H9 (cell line): ENCODE data around the gene GPX5. TPM values are rescaled to one million over a fixed set of nuclear protein-coding genes. Genes with fewer than 3 reads are reported as not detected.

Experiments
- DNase-seq: peaks from one replicate; pipeline ENCODE4 v3.0.0-alpha.2; 2017
- H2AFZ ChIP-seq: one replicate; pipeline ENCODE4 v1.6.1; 2013; ENCODE audit warnings: mild to moderate bottlenecking, low read length, control low read depth, moderate library complexity
- H2AK5ac ChIP-seq: 2 replicates; pipeline ENCODE4 v1.6.1; 2013; ENCODE audit warnings: low read length, control low read depth, mixed read lengths; ENCODE audit not compliant: insufficient read length
- H2BK120ac ChIP-seq: one replicate; pipeline ENCODE4 v1.6.1; 2013; ENCODE audit warnings: low read depth, mild to moderate bottlenecking, low read length, control low read depth, inconsistent platforms; ENCODE audit not compliant: poor library complexity, severe bottlenecking
- H2BK12ac ChIP-seq: 2 replicates; pipeline ENCODE4 v1.6.1; 2013; ENCODE audit warnings: low read length, control low read depth, mixed read lengths, low read depth; ENCODE audit not compliant: insufficient read length
- H2BK15ac ChIP-seq: 2 replicates; pipeline ENCODE4 v1.6.1; 2013; ENCODE audit warnings: low read depth, low read length, control low read depth
- H2BK20ac ChIP-seq: one replicate; pipeline ENCODE4 v1.6.1; 2013; ENCODE audit warnings: low read depth, mild to moderate bottlenecking, low read length, control low read depth, inconsistent platforms; ENCODE audit not compliant: poor library complexity, severe bottlenecking
- H2BK5ac ChIP-seq: 2 replicates; pipeline ENCODE4 v1.6.1; 2013; ENCODE audit warnings: low read length, control low read depth, mixed read lengths; ENCODE audit not compliant: insufficient read length
- H3K14ac ChIP-seq: 2 replicates; pipeline ENCODE4 v1.6.1; 2013; ENCODE audit warnings: low read length, control low read depth; ENCODE audit not compliant: insufficient read depth
- H3K18ac ChIP-seq: 2 replicates; pipeline ENCODE4 v1.6.1; 2013; ENCODE audit warnings: low read depth, mild to moderate bottlenecking, mixed read lengths, low read length, control low read depth; ENCODE audit not compliant: insufficient read length
- H3K23ac ChIP-seq: 2 replicates; pipeline ENCODE4 v1.6.1; 2013; ENCODE audit warnings: low read length, control low read depth, mixed read lengths, low read depth; ENCODE audit not compliant: insufficient read length
- H3K23me2 ChIP-seq: 2 replicates; pipeline ENCODE4 v1.6.1; 2013; ENCODE audit warnings: low read depth, mild to moderate bottlenecking, mixed read lengths, low read length, control low read depth; ENCODE audit not compliant: insufficient read length, poor library complexity, severe bottlenecking
- H3K27ac ChIP-seq: 2 replicates; pipeline ENCODE4 v1.5.1; 2013; ENCODE audit warnings: low read length, control low read depth, mixed read lengths, low read depth; ENCODE audit not compliant: insufficient read length
- H3K27me3 ChIP-seq: 2 replicates; pipeline ENCODE4 v1.6.1; 2013; ENCODE audit warnings: low read length, control low read depth, inconsistent platforms; ENCODE audit not compliant: insufficient read depth
- H3K4ac ChIP-seq: 2 replicates; pipeline ENCODE4 v1.6.1; 2013; ENCODE audit warnings: low read depth, mild to moderate bottlenecking, control low read depth, inconsistent platforms, low read length, moderate library complexity
- H3K4me1 ChIP-seq: 2 replicates; pipeline ENCODE4 v1.6.1; 2013; ENCODE audit warnings: low read length, control low read depth, inconsistent platforms; ENCODE audit not compliant: insufficient read depth
- H3K4me2 ChIP-seq: 2 replicates; pipeline ENCODE4 v1.6.1; 2013; ENCODE audit warnings: low read length, control low read depth, mixed read lengths; ENCODE audit not compliant: insufficient read length, insufficient read depth
- H3K56ac ChIP-seq: 2 replicates; pipeline ENCODE4 v1.6.1; 2013; ENCODE audit warnings: low read depth, mild to moderate bottlenecking, mixed read lengths, low read length, control low read depth; ENCODE audit not compliant: insufficient read length
- H3K79me1 ChIP-seq: 2 replicates; pipeline ENCODE4 v1.6.1; 2013; ENCODE audit warnings: low read depth, mild to moderate bottlenecking, moderate library complexity, low read length, control low read depth, inconsistent platforms; ENCODE audit not compliant: insufficient read depth, poor library complexity, severe bottlenecking
- H3K79me2 ChIP-seq: 2 replicates; pipeline ENCODE4 v1.6.1; 2013; ENCODE audit warnings: low read length, control low read depth, inconsistent platforms; ENCODE audit not compliant: insufficient read depth
- H3K9ac ChIP-seq: 2 replicates; pipeline ENCODE4 v1.6.1; 2013; ENCODE audit warnings: low read length, control low read depth, mixed read lengths; ENCODE audit not compliant: insufficient read length; ENCODE audit errors: extremely low read depth
- H3K9me3 ChIP-seq: one replicate; pipeline ENCODE4 v1.6.1; 2013; ENCODE audit warnings: low read depth, low read length, inconsistent platforms; ENCODE audit not compliant: control insufficient read depth
- H3T11ph ChIP-seq: one replicate; pipeline ENCODE4 v1.6.1; 2013; ENCODE audit warnings: mild to moderate bottlenecking, low read length, control low read depth, inconsistent platforms
- H4K20me1 ChIP-seq: one replicate; pipeline ENCODE4 v1.6.1; 2013; ENCODE audit not compliant: control insufficient read depth, insufficient read length, insufficient read depth
- H4K5ac ChIP-seq: 2 replicates; pipeline ENCODE4 v1.6.1; 2013; ENCODE audit warnings: low read depth, mild to moderate bottlenecking, mixed read lengths, low read length, control low read depth; ENCODE audit not compliant: insufficient read length
- H4K8ac ChIP-seq: replicated peaks from 2 replicates; pipeline ENCODE4 v1.6.1; 2013; ENCODE audit warnings: low read length, control low read depth, mixed read lengths, low read depth; ENCODE audit not compliant: insufficient read length
- H4K91ac ChIP-seq: 2 replicates; pipeline ENCODE4 v1.6.1; 2013; ENCODE audit warnings: low read depth, mild to moderate bottlenecking, moderate library complexity, mixed read lengths, low read length, control low read depth; ENCODE audit not compliant: insufficient read length
- H3K27ac Mint-ChIP-seq, 3 experiments: 2 replicates in 2 of 3; 3 replicates in 1 of 3; pipeline ENCODE4 v1.8.0; 2020 to 2021; ENCODE audit warnings: mixed read lengths in 3 of 3, mild to moderate bottlenecking in 1 of 3, moderate library complexity in 1 of 3
- H3K27me3 Mint-ChIP-seq: 2 replicates; pipeline ENCODE4 v1.8.0; 2021; ENCODE audit warnings: low read depth, mild to moderate bottlenecking, moderate library complexity, mixed read lengths
- H3K36me3 Mint-ChIP-seq, 3 experiments: 2 replicates in 2 of 3; 3 replicates in 1 of 3; pipeline ENCODE4 v1.8.0; 2020 to 2021; ENCODE audit warnings: low read depth in 3 of 3, mixed read lengths in 3 of 3; ENCODE audit not compliant: insufficient read depth in 1 of 3
- H3K4me1 Mint-ChIP-seq, 2 experiments: 2 replicates each; pipeline ENCODE4 v1.8.0; 2020; ENCODE audit warnings: mixed read lengths in 2 of 2
- H3K4me3 Mint-ChIP-seq, 2 experiments: 2 replicates in 1 of 2; 3 replicates in 1 of 2; pipeline ENCODE4 v1.8.0; 2020 to 2021; ENCODE audit warnings: mild to moderate bottlenecking in 2 of 2, mixed read lengths in 2 of 2, moderate library complexity in 1 of 2
- H3K9me3 Mint-ChIP-seq, 2 experiments: 2 replicates in 1 of 2; 3 replicates in 1 of 2; pipeline ENCODE4 v1.8.0; 2020; ENCODE audit warnings: mild to moderate bottlenecking in 2 of 2, mixed read lengths in 2 of 2, moderate library complexity in 1 of 2
- CTCF ChIP-seq: fragments of 200-600 bp; sonication (generic); conservative IDR thresholded peaks from 3 replicates; pipeline ENCODE4 v1.8.0; 2021; ENCODE audit warnings: antibody characterized with exemption, mild to moderate bottlenecking
- WGBS: extraction: QIAGEN DNeasy Blood & Tissue Kit; methylation state at CpG from one replicate; pipeline ENCODE4 v1.1.7; 2013; ENCODE audit warnings: missing lambda C conversion rate, low lambda C conversion rate, mixed read lengths; ENCODE audit not compliant: insufficient read length; ENCODE audit errors: extremely low coverage; 5-methylcytosine and 5-hydroxymethylcytosine counted together
- total RNA-seq: library from RNA; stranded (reverse); gene quantifications from 2 replicates; pipeline ENCODE4 v1.2.1, GENCODE V29; 2021

The GPX5 gene
- total RNA-seq, 1 experiment from 2014 or later: not detected

GRCh38 chr6:28531479-28532128 is 5.9 kb downstream of the GPX5 start:
- Mint-ChIP-seq H3K36me3 (no peaks in the 10 kb centered on the region), H3K9me3 (no peaks in the 10 kb centered on the region), H3K27me3 (peaks cover 6% of the 10 kb centered on the region), H3K4me1 (peaks cover 20% of the 10 kb centered on the region in 2 experiments), H3K4me3 (peak overlapping the region in 1 of 2 experiments; percentile 41; a peak in 1 of 5 replicates), H3K27ac (peak overlapping the region in 2 of 3 experiments; percentile 61 to 71; a peak in 3 of 7 replicates)
- TF ChIP-seq CTCF: peak; percentile 65
- Histone ChIP-seq H3K4me1 (no peaks in the 10 kb centered on the region), H3K4ac (no peak overlapping the region), H2AFZ (no peak overlapping the region), H3K9ac (no peak overlapping the region), H2BK120ac (no peak overlapping the region), H4K20me1 (no peaks in the 10 kb centered on the region), H3K79me2 (no peaks in the 10 kb centered on the region), H4K91ac (no peak overlapping the region), H3K23me2 (no peaks in the 10 kb centered on the region), H2BK5ac (no peak overlapping the region), H2BK15ac (no peak overlapping the region), H4K5ac (no peak overlapping the region), H3K79me1 (no peaks in the 10 kb centered on the region), H3K56ac (no peak overlapping the region), H2AK5ac (no peak overlapping the region), H3T11ph (no peak overlapping the region), H4K8ac (no peak overlapping the region), H3K27me3 (no peaks in the 10 kb centered on the region), H3K9me3 (no peaks in the 10 kb centered on the region), H3K23ac (no peak overlapping the region), H3K4me2 (no peak overlapping the region), H3K18ac (no peak overlapping the region), H3K27ac (no peak overlapping the region), H2BK20ac (no peak overlapping the region), H3K14ac (no peak overlapping the region), H2BK12ac (no peak overlapping the region)
- WGBS: no CpG with 5 or more reads among the region's 7 CpGs
- peak; percentile 65 for DNase-seq
